Measurements from ENCODE around the gene FSTL3. TPM values are rescaled to one million over a fixed set of nuclear protein-coding genes. Genes with fewer than 3 reads are reported as not detected.
"Not testable (repeated sequence)": the region's sequence is repeated elsewhere in the genome, so short reads cannot be mapped to it uniquely, and the experiment has no call there.

The FSTL3 gene
- 17.8 TPM for polyA plus RNA-seq (ENCODE audit: insufficient read length)

DNA sequence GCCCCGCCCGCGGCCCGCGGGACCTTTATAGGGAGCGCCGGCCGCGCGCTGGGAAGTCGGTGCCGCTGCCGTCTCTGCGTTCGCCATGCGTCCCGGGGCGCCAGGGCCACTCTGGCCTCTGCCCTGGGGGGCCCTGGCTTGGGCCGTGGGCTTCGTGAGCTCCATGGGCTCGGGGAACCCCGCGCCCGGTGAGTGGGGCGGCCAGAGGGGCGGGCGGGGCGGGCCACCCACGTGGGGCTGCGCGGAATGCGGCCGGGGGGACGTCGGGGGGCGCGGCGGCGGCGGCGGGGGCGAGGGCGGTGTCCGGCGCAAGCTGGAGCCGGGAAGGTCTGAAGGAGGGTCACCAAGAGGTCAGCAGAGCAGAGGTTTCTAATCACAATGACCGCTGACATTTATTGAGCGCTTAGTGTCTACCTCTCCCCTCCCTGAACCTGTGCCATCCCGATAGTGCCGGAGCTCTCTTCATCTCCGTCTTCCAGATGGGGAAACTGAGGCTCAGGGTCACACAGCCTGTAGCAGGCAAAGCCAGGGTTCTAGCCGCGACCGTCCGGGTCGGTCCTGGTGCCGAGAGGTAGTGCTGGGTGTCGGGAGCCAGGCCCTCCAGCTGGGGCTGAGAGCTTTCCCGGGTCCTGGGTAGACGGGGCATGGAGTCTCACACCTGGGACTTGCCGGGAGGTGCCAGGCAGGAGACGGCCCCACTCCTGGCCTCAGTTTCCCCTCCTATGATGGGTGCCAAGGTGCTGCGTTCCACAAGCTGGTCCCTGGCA, at the start of gene FSTL3:
FSTL3 (plus strand) TSS at position 54 of the 767 bp plus-strand sequence; CDS start at position 86, 32 bp downstream.
- DNase-seq (ENCODE audit: low read depth): no peak

- not testable (repeated sequence) for DNase-seq (ENCODE audit: low read depth)
These were observed 49.6 kb upstream of the FSTL3 start for GRCh38 chr19:626566-626965.

- DNase-seq (ENCODE audit: low read depth): no peak
These were observed 48.0 kb upstream of the FSTL3 start for GRCh38 chr19:628168-628567.

GRCh38 chr19:629515-629914, 46.7 kb upstream of the FSTL3 start:
- DNase-seq (ENCODE audit: low read depth): not testable (repeated sequence)

- DNase-seq (ENCODE audit: low read depth): no peak
These were observed 46.1 kb upstream of the FSTL3 start for GRCh38 chr19:629961-630714.

DNA sequence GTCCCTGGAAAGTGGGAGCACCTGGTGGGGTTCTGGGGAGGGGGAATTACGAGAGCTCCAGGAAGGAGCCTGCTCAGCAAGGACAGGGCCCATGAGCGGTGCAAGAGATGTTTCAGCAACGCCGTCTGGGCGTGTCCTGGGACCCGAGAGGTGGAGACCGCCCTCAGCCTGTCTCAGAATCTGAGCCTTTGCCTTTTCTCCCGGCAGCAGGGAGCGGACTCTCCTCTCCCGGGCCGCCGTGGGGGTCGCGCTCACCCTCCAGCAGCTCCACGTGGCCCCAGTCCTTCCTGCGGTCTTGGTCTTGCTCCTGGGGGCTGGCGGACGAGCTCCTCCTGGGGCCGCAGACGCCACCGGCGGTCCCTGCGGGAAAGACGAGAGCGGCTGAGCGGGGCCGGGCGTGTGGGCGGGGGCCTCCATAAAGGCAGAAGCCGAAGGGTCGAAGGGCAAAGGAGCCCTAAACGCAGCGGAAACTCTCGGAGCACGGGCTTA, 43.6 kb upstream of the FSTL3 start:
- no peak for DNase-seq (ENCODE audit: low read depth)

GRCh38 chr19:633068-633785, 43.0 kb upstream of the FSTL3 start, which contains the start of gene POLRMT:
Gene POLRMT (minus strand): TSS chr19:633537. CDS start chr19:633512, 25 bp downstream.
- peak; percentile 97 for DNase-seq (ENCODE audit: low read depth)

- no peak for DNase-seq (ENCODE audit: low read depth)
These were observed 42.2 kb upstream of the FSTL3 start for GRCh38 chr19:633786-634639.

- DNase-seq (ENCODE audit: low read depth): no peak
These were observed 41.1 kb upstream of the FSTL3 start for GRCh38 chr19:634975-635652.

- DNase-seq (ENCODE audit: low read depth): no peak
These were observed 37.3 kb upstream of the FSTL3 start for GRCh38 chr19:638906-639252.

DNA sequence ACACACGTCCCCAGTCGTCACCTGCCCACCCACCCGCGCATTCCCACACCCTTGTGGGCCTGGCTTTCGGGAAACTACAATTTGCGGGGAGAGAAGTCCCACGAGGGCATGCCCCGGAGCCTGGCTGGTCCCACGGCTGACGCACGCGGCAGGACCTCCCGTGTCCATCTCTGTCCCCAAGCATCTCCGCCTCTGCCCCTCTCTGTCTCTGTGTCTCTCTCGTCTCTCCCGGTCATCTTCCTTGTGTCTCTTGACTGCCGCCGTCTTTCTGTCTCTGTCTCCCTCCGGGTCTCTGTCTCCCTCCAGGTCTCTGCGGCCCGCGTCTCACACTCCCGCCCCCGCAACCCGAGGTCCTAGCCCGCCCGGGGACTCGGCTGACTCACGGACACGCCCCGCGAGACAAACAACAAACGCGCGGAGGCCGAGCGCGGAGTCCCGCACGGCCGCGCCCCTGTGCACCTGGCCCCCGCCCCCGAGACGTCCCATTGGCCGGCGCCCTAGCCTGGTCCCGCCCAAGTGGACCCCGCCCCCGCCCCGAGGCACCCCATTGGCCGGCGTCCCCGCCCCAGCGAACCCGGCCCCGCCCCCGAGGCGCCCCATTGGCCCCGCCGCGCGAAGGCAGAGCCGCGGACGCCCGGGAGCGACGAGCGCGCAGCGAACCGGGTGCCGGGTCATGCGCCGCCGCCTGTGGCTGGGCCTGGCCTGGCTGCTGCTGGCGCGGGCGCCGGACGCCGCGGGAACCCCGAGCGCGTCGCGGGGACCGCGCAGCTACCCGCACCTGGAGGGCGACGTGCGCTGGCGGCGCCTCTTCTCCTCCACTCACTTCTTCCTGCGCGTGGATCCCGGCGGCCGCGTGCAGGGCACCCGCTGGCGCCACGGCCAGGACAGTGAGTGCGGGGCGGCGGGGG, 36.7 kb upstream of the FSTL3 start, which contains the start of gene FGF22:
FGF22 (plus strand) TSS at position 627 of the 908 bp plus-strand sequence; CDS start at position 674, 47 bp downstream.
- no peak for DNase-seq (ENCODE audit: low read depth)

- DNase-seq (ENCODE audit: low read depth): no peak
These were observed 36.0 kb upstream of the FSTL3 start for GRCh38 chr19:640161-640558.

DNA sequence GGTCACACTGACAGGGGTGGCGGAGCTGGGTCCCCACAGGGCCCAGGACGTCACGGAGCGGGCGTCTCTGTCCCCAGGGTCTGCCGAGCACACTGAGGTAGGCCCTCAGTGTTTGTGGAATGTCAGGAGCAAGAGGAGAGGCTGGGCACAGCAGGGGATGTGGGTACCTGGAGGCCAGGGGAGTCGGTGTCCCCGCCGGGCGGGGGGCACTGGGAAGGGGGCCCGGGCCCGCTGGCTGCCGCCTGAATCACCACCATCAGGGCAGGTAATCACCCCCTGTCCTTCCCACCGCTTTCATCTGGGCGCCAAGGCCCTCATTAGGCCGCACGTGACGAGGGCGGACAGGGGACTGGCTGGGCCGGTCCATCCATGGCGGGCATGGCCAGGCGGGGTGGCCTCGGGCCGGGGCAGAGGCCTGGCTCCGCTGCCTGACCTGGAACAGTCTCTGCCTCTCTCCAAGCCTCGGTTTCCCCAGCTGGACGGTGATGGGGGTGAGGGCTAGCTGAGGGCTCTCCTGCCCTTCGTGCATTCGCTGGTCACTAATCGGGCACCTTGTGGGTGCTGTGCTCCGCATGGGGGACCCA, 35.5 kb upstream of the FSTL3 start:
- no peak for DNase-seq (ENCODE audit: low read depth)

DNA sequence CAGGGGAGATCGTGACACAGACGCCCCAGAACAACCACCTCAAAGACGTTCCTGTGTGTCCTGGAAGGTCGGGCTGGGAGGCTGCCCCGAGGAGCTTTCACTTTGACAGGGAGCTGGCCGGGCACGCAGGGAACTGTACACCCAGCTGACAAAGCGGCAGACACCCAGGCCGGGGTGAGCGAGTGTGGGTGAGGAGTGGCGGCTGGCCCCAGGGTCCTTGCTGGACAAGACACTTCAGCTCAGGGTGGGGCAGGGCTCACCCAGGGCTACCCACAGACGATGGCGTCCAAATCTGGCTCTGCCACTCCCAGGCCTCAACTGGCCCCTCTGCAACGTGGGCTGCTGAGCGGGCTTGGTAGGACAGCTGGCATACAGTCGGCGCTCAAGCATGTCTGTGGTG, 34.5 kb upstream of the FSTL3 start:
- no peak for DNase-seq (ENCODE audit: low read depth)

- DNase-seq (ENCODE audit: low read depth): no peak
These were observed 33.1 kb upstream of the FSTL3 start for GRCh38 chr19:642767-643727.

GRCh38 chr19:643736-644135, 32.5 kb upstream of the FSTL3 start:
- DNase-seq (ENCODE audit: low read depth): no peak

DNA sequence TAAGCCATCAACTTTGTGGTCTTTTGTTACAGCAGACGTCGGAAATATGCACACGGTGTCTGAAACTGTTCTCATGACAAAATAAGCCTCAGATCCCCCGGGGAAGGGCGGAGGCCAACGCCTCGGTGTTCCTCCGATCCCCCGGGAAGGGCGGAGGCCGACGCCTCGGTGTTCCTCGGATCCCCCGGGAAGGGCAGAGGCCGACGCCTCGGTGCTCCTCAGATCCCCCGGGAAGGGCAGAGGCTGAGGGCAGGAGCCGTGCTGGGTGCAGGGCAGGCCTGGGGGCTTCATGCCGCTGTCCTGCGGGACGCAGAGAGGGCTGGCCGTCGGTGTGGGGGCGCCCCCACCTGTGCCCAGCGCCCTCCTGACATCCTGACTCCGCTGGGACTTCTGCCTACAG, 31.8 kb upstream of the FSTL3 start:
- DNase-seq (ENCODE audit: low read depth): no peak

DNA sequence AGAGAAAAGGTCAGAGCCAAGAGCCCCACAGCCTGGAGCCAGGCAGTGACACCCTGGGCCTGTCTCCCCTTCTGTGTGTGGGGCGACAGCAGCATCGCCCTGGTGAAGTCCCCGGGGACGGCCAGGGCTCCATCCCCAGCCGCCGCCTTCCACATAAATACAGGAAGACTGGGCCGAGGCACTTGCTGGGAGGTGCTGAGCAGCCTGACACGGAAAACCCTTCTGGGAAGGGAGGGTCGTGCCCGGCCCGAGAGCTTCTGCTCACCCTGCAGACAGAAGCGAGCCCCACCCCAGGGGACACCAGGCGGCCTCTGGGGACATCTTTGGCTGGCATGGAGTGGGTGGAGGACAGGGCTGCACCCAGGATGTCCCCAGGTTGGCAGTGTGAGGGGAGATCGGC, 31.4 kb upstream of the FSTL3 start:
- DNase-seq (ENCODE audit: low read depth): no peak
